ENCODE measurements around the gene STUB1. TPM values are rescaled to one million over a fixed set of nuclear protein-coding genes. Genes with fewer than 3 reads are reported as not detected.

The STUB1 gene
- total and polyA plus RNA-seq, 2 donors (not counting 1 experiment from before 2014, with no cell fraction given): 94.6 to 133 TPM

DNA sequence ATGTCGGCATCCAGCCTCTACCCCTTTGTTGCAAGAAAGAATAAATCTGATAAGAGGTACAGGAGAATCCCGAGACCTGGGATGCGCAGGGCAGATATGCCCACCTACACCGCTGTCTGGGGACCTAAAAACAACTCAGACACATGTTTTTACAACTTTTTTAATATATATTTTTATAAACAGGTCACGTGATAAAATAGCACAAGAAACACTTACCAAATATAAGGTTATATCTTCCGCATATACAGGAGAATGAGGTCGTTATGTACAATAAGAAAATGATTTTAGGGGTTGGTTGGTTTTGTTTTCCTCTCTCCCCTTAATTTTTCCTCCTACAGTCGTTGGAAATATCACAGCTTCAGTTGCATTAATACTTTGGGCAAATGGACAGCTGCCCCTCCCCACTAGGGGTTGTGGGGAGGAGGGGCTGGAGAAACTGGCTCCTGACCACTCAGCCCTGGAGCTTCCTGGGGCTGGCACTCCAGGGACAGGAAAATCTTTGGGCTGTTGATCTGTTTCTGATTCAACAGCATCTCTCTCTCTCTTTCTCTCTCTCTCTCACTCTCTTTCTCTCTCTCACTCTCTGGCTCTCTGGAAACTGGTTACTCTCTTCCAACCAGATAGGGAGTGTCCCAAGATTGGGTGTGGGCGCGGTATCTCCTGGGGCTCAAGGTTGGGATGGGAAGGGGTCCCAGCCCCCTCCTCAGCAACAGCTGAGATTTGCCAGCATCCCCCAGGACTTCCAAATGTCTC is 12.3 kb downstream of the STUB1 start:
- H3K4me3 ChIP-seq (replicated peaks in 1 of 4; ENCODE audit: control extremely low read depth in 1 of 4, insufficient read depth in 1 of 4, low read depth in 3 of 4, low read length in 4 of 4): no peak overlapping the region

DNA sequence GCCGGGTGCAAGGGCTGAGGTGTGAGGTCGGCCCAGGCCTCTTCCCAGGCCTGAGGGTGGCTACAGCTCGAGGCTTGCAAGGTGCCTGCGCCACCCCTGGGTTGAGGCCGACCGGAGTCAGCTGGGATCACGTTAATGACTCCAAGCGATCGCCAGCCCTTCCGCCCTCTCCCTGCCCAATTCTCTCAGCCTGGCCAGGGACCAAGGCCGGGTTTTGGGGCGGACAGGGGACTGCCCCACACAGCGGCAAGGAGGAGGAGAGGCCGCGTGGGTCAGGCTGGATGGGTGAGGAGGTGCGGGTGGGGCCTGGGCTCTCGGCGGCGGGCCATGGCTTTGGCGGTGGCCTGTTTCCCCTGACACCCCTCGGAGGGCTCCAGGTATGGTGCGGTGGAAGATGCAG is 13.2 kb downstream of the STUB1 start:
- TF ChIP-seq, protein P1, sequence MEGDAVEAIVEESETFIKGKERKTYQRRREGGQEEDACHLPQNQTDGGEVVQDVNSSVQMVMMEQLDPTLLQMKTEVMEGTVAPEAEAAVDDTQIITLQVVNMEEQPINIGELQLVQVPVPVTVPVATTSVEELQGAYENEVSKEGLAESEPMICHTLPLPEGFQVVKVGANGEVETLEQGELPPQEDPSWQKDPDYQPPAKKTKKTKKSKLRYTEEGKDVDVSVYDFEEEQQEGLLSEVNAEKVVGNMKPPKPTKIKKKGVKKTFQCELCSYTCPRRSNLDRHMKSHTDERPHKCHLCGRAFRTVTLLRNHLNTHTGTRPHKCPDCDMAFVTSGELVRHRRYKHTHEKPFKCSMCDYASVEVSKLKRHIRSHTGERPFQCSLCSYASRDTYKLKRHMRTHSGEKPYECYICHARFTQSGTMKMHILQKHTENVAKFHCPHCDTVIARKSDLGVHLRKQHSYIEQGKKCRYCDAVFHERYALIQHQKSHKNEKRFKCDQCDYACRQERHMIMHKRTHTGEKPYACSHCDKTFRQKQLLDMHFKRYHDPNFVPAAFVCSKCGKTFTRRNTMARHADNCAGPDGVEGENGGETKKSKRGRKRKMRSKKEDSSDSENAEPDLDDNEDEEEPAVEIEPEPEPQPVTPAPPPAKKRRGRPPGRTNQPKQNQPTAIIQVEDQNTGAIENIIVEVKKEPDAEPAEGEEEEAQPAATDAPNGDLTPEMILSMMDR (conservative IDR thresholded peaks at IDR 0.05 in 1 of 2, IDR thresholded peaks at IDR 0.05 in 1 of 2; ENCODE audit: low read depth in 1 of 2, low read length in 2 of 2): no peak
- TF ChIP-seq EZH2 (IDR thresholded peaks at IDR 0.05; ENCODE audit: low read length, missing control alignments): peak; percentile 78
- Histone ChIP-seq H3K27me3 (ENCODE audit: control insufficient read depth, insufficient read depth, low read length) (peaks cover 21% of the 10 kb centered on the region), H3K9ac (ENCODE audit: insufficient read depth, low read length) (no peak overlapping the region), H2AFZ (ENCODE audit: low read length) (no peak overlapping the region), H3K79me2 (ENCODE audit: control insufficient read depth, insufficient read depth, low read length) (peaks cover 6% of the 10 kb centered on the region), H3K9me3 (ENCODE audit: control insufficient read depth, insufficient read depth, low read depth, low read length) (no peaks in the 10 kb centered on the region), H4K20me1 (ENCODE audit: control insufficient read depth, extremely low read depth, insufficient read depth, low read length) (no peaks in the 10 kb centered on the region), H3K36me3 (ENCODE audit: control insufficient read depth, insufficient read depth, low read length) (no peaks in the 10 kb centered on the region), H3K4me2 (ENCODE audit: extremely low read depth, insufficient read depth, low read length) (no peak overlapping the region), H3K4me3 (replicated peaks in 1 of 4; ENCODE audit: control extremely low read depth in 1 of 4, insufficient read depth in 1 of 4, low read depth in 3 of 4, low read length in 4 of 4) (no peak overlapping the region), H3K27ac (ENCODE audit: insufficient read depth, low read length) (no peak overlapping the region), H3K4me1 (ENCODE audit: control insufficient read depth, extremely low read depth, insufficient read depth, low read length) (peaks cover 5% of the 10 kb centered on the region)
- DNase-seq (ENCODE audit: low read depth in 2 of 2): no peak

More for the DNA sequence above, 12.3 kb downstream of the STUB1 start:
- Histone ChIP-seq H3K4me2 (ENCODE audit: extremely low read depth, insufficient read depth, low read length) (no peak overlapping the region), H2AFZ (ENCODE audit: low read length) (no peak overlapping the region), H3K4me1 (ENCODE audit: control insufficient read depth, extremely low read depth, insufficient read depth, low read length) (peaks cover 5% of the 10 kb centered on the region), H3K79me2 (ENCODE audit: control insufficient read depth, insufficient read depth, low read length) (peaks cover 6% of the 10 kb centered on the region), H3K36me3 (ENCODE audit: control insufficient read depth, insufficient read depth, low read length) (peaks cover 3% of the 10 kb centered on the region), H3K27me3 (ENCODE audit: control insufficient read depth, insufficient read depth, low read length) (peaks cover 21% of the 10 kb centered on the region), H3K9ac (ENCODE audit: insufficient read depth, low read length) (no peak overlapping the region), H3K27ac (ENCODE audit: insufficient read depth, low read length) (no peak overlapping the region), H3K9me3 (ENCODE audit: control insufficient read depth, insufficient read depth, low read depth, low read length) (no peaks in the 10 kb centered on the region), H4K20me1 (ENCODE audit: control insufficient read depth, extremely low read depth, insufficient read depth, low read length) (no peaks in the 10 kb centered on the region)
- TF ChIP-seq, protein P1 (conservative IDR thresholded peaks at IDR 0.05 in 1 of 2, IDR thresholded peaks at IDR 0.05 in 1 of 2; ENCODE audit: low read depth in 1 of 2, low read length in 2 of 2): no peak
- peak; percentile 55 for TF ChIP-seq EZH2 (IDR thresholded peaks at IDR 0.05; ENCODE audit: low read length, missing control alignments)
- no peak for DNase-seq (ENCODE audit: low read depth in 2 of 2)

DNA sequence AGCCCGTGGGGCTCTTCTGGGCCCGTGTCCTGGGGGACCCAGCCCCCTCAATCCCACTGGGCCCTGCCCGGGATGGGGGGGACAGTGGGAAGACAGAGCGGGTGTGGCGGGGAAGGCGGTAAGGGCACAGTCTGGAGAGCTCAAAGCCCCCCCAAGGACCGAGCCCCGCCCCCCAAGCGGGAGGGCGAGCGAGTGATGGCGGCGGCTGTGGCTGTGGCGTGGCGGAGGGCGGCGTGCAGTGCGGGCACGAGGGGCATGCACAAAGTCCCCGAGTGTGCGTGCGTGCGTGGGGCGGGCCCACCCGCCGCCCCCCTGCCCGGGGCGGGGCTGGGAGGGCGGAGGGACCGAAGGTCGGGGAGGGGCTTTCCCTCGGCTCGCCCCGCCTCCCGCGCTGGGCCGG is 13.6 kb downstream of the STUB1 start:
- DNase-seq (ENCODE audit: low read depth in 2 of 2): no peak
- Histone ChIP-seq H3K27ac (ENCODE audit: insufficient read depth, low read length) (no peak overlapping the region), H3K4me2 (ENCODE audit: extremely low read depth, insufficient read depth, low read length) (no peak overlapping the region), H2AFZ (ENCODE audit: low read length) (no peak overlapping the region), H4K20me1 (ENCODE audit: control insufficient read depth, extremely low read depth, insufficient read depth, low read length) (no peaks in the 10 kb centered on the region), H3K9me3 (ENCODE audit: control insufficient read depth, insufficient read depth, low read depth, low read length) (no peaks in the 10 kb centered on the region), H3K9ac (ENCODE audit: insufficient read depth, low read length) (no peak overlapping the region), H3K36me3 (ENCODE audit: control insufficient read depth, insufficient read depth, low read length) (no peaks in the 10 kb centered on the region), H3K4me3 (replicated peaks in 1 of 4; ENCODE audit: control extremely low read depth in 1 of 4, insufficient read depth in 1 of 4, low read depth in 3 of 4, low read length in 4 of 4) (no peak overlapping the region), H3K27me3 (ENCODE audit: control insufficient read depth, insufficient read depth, low read length) (peaks cover 21% of the 10 kb centered on the region), H3K4me1 (ENCODE audit: control insufficient read depth, extremely low read depth, insufficient read depth, low read length) (peaks cover 5% of the 10 kb centered on the region), H3K79me2 (ENCODE audit: control insufficient read depth, insufficient read depth, low read length) (peaks cover 6% of the 10 kb centered on the region)
- no peak for TF ChIP-seq EZH2 (IDR thresholded peaks at IDR 0.05; ENCODE audit: low read length, missing control alignments)

Data from fibroblast of lung (primary cell).